ENCODE results near the gene HOMER2. TPM values are rescaled to one million over a fixed set of nuclear protein-coding genes. Genes with fewer than 3 reads are reported as not detected.

The HOMER2 gene
- total RNA-seq, 1 experiment from 2014 or later, result 14.2 TPM

DNA sequence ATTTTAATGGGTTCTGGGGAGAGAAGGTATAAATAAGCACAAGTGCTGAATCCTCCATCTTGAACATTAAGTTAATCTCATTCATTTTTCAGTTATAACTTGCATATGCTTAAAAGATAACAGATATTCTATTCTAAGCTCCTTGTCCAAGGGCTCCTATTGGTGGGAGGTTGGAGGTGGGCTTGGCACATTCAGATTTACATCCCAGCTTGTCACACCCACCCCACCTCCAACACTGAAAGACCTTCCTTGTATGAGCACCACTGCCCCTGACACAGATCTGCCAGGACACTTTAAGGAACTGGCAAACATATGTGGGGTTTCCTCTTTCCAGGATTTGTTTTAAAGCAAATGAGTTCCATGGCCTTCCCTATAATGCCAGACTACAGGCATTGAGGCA is 30.6 kb downstream of the HOMER2 start:
- no peak overlapping the region for H2BK5ac ChIP-seq (ENCODE audit: insufficient read length, low read length)

More for the DNA sequence above, 30.6 kb downstream of the HOMER2 start:
- H4K5ac ChIP-seq (ENCODE audit: insufficient read length, low read depth, low read length), result no peak overlapping the region
- H3K27ac ChIP-seq (ENCODE audit: insufficient read length, low read depth, low read length), result no peak overlapping the region
- no peak overlapping the region for H3K4me3 Mint-ChIP-seq
- no peak overlapping the region for H3K4me2 ChIP-seq (ENCODE audit: insufficient read depth, insufficient read length, low read length)
- H2AK5ac ChIP-seq (ENCODE audit: insufficient read length, low read length), result no peak overlapping the region
- no peaks in the 10 kb centered on the region for H3K23me2 ChIP-seq (ENCODE audit: insufficient read length, low read depth, low read length, poor library complexity, severe bottlenecking)
- no peak overlapping the region for H2BK120ac ChIP-seq (ENCODE audit: low read depth, low read length, poor library complexity, severe bottlenecking)
- H2AFZ ChIP-seq (ENCODE audit: low read length), result no peak overlapping the region
- H4K20me1 ChIP-seq (ENCODE audit: control insufficient read depth, insufficient read depth, insufficient read length), result no peaks in the 10 kb centered on the region
- no peak overlapping the region for H3K9ac ChIP-seq (ENCODE audit: extremely low read depth, insufficient read length, low read length)
- no peak overlapping the region for H3K56ac ChIP-seq (ENCODE audit: insufficient read length, low read depth, low read length)
- no peak overlapping the region for H2BK15ac ChIP-seq (ENCODE audit: low read depth, low read length)
- no peak overlapping the region for H2BK20ac ChIP-seq (ENCODE audit: low read depth, low read length, poor library complexity, severe bottlenecking)
- H4K8ac ChIP-seq (replicated peaks; ENCODE audit: insufficient read length, low read depth, low read length), result no peak overlapping the region
- no peak overlapping the region for H3T11ph ChIP-seq (ENCODE audit: low read length)
- no peaks in the 10 kb centered on the region; the same call in 1 of the 2 replicates for H3K27me3 ChIP-seq (ENCODE audit: insufficient read depth, low read length)
- H3K4me1 Mint-ChIP-seq, result no peaks in the 10 kb centered on the region; a peak in 1 of 4 replicates
- no peak overlapping the region for H3K27ac Mint-ChIP-seq
- H3K79me2 ChIP-seq (ENCODE audit: insufficient read depth, low read length), result no peaks in the 10 kb centered on the region
- no peaks in the 10 kb centered on the region for H3K9me3 Mint-ChIP-seq
- no peak overlapping the region for H4K91ac ChIP-seq (ENCODE audit: insufficient read length, low read depth, low read length)
- H3K4me1 ChIP-seq (ENCODE audit: insufficient read depth, low read length), result no peaks in the 10 kb centered on the region
- DNase-seq, result no peak
- no peaks in the 10 kb centered on the region for H3K9me3 ChIP-seq (ENCODE audit: control insufficient read depth, low read depth, low read length)
- no peaks in the 10 kb centered on the region for H3K36me3 Mint-ChIP-seq (ENCODE audit: insufficient read depth in 1 of 3, low read depth in 3 of 3)
- H3K14ac ChIP-seq (ENCODE audit: insufficient read depth, low read length), result no peak overlapping the region
- H3K23ac ChIP-seq (ENCODE audit: insufficient read length, low read depth, low read length), result no peak overlapping the region
- H3K4ac ChIP-seq (ENCODE audit: low read depth, low read length), result no peak overlapping the region
- peaks cover 3% of the 10 kb centered on the region; the same call in 1 of the 2 replicates for H3K27me3 Mint-ChIP-seq (ENCODE audit: low read depth)
- H3K79me1 ChIP-seq (ENCODE audit: insufficient read depth, low read depth, low read length, poor library complexity, severe bottlenecking), result no peaks in the 10 kb centered on the region
- H3K18ac ChIP-seq (ENCODE audit: insufficient read length, low read depth, low read length), result no peak overlapping the region
- no peak overlapping the region for H2BK12ac ChIP-seq (ENCODE audit: insufficient read length, low read depth, low read length)
- TF ChIP-seq, protein P1, sequence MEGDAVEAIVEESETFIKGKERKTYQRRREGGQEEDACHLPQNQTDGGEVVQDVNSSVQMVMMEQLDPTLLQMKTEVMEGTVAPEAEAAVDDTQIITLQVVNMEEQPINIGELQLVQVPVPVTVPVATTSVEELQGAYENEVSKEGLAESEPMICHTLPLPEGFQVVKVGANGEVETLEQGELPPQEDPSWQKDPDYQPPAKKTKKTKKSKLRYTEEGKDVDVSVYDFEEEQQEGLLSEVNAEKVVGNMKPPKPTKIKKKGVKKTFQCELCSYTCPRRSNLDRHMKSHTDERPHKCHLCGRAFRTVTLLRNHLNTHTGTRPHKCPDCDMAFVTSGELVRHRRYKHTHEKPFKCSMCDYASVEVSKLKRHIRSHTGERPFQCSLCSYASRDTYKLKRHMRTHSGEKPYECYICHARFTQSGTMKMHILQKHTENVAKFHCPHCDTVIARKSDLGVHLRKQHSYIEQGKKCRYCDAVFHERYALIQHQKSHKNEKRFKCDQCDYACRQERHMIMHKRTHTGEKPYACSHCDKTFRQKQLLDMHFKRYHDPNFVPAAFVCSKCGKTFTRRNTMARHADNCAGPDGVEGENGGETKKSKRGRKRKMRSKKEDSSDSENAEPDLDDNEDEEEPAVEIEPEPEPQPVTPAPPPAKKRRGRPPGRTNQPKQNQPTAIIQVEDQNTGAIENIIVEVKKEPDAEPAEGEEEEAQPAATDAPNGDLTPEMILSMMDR (conservative IDR thresholded peaks at IDR 0.05), result no peak

Data from H9 (cell line).